ENCODE results near the gene RAMACL. TPM values are rescaled to one million over a fixed set of nuclear protein-coding genes. Genes with fewer than 3 reads are reported as not detected.

The RAMACL gene
- total and polyA plus RNA-seq, 12 donors, result 0.20 to 2.4 (median 0.63) TPM

GRCh38 chr6:166551754-166552495 lies 34.6 kb downstream of the RAMACL start:
- TF ChIP-seq, protein P1, sequence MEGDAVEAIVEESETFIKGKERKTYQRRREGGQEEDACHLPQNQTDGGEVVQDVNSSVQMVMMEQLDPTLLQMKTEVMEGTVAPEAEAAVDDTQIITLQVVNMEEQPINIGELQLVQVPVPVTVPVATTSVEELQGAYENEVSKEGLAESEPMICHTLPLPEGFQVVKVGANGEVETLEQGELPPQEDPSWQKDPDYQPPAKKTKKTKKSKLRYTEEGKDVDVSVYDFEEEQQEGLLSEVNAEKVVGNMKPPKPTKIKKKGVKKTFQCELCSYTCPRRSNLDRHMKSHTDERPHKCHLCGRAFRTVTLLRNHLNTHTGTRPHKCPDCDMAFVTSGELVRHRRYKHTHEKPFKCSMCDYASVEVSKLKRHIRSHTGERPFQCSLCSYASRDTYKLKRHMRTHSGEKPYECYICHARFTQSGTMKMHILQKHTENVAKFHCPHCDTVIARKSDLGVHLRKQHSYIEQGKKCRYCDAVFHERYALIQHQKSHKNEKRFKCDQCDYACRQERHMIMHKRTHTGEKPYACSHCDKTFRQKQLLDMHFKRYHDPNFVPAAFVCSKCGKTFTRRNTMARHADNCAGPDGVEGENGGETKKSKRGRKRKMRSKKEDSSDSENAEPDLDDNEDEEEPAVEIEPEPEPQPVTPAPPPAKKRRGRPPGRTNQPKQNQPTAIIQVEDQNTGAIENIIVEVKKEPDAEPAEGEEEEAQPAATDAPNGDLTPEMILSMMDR (IDR thresholded peaks at IDR 0.05), result no peak
- WGBS, 2 donors, result 89 to 93% methylated on average over 16 of the region's 16 CpGs
- H3K4me3 ChIP-seq, result no peak overlapping the region
- H3K4me1 ChIP-seq, result peaks cover 10 to 47% (median 40%) of the 10 kb centered on the region in 9 donors
- peak overlapping the region in 4 of 10 donors; percentile 62 to 87 (median 81) for H3K27ac ChIP-seq
- intact Hi-C loops (cut with DNase I), result loop anchor here in 1 of 10 donors (5.0 kb wide), 1 partner anchor 70 kb away; no protein-coding TSS in a partner anchor
- no peak for DNase-seq
- H3K36me3 ChIP-seq, result peaks cover 0 to 10% (median 0%) of the 10 kb centered on the region in 9 donors
- ATAC-seq, result no peak
- H3K27me3 ChIP-seq, result no peaks in the 10 kb centered on the region
- no peaks in the 10 kb centered on the region for H3K9me3 ChIP-seq

GRCh38 chr6:166546653-166547052 lies 39.8 kb downstream of the RAMACL start:
- 96 to 99% methylated on average over 6 of the region's 6 CpGs for WGBS, 2 donors
- TF ChIP-seq, protein P1 (IDR thresholded peaks at IDR 0.05), result no peak
- Histone ChIP-seq H3K4me3 (no peak overlapping the region), H3K27me3 (no peaks in the 10 kb centered on the region), H3K27ac (no peak overlapping the region), H3K4me1 (peaks cover 0 to 17% (median 9%) of the 10 kb centered on the region in 9 donors), H3K9me3 (no peaks in the 10 kb centered on the region), H3K36me3 (peaks cover 0 to 23% (median 0%) of the 10 kb centered on the region in 9 donors)
- ATAC-seq, result no peak
- intact Hi-C loops (cut with DNase I), result loop anchor here in 1 of 10 donors (10.0 kb wide), 1 partner anchor 52 kb away; no protein-coding TSS in a partner anchor
- DNase-seq, result no peak

GRCh38 chr6:166545156-166546034 lies 41.1 kb downstream of the RAMACL start:
- 93 to 94% methylated on average over 19 of the region's 19 CpGs for WGBS, 2 donors
- no peaks in the 10 kb centered on the region for H3K9me3 ChIP-seq
- DNase-seq (no peak), ATAC-seq (no peak)
- H3K4me3 ChIP-seq, result no peak overlapping the region
- intact Hi-C loops (cut with DNase I), result loop anchor here in 1 of 10 donors (10.0 kb wide), 1 partner anchor 51 kb away; no protein-coding TSS in a partner anchor
- H3K36me3 ChIP-seq, result peaks cover 0 to 23% (median 0%) of the 10 kb centered on the region in 9 donors
- no peaks in the 10 kb centered on the region for H3K27me3 ChIP-seq
- no peak overlapping the region for H3K27ac ChIP-seq
- H3K4me1 ChIP-seq, result peaks cover 0 to 28% (median 20%) of the 10 kb centered on the region in 9 donors
- TF ChIP-seq, protein P1 (IDR thresholded peaks at IDR 0.05), result no peak

GRCh38 chr6:166544296-166544605 lies 42.2 kb downstream of the RAMACL start:
- DNase-seq, result no peak
- TF ChIP-seq, protein P1 (IDR thresholded peaks at IDR 0.05), result no peak
- H3K4me3 ChIP-seq, result no peak overlapping the region
- no peak for ATAC-seq
- 95 to 97% methylated on average over 10 of the region's 10 CpGs for WGBS, 2 donors
- peaks cover 0 to 18% (median 0%) of the 10 kb centered on the region in 9 donors for H3K36me3 ChIP-seq
- H3K27ac ChIP-seq, result no peak overlapping the region
- intact Hi-C loops (cut with DNase I), result loop anchor here in 2 of 10 donors (5.0 to 10.0 kb wide), 2 partner anchors 49 to 83 kb away; partner anchors contain the start of gene RPS6KA2 (in 1 of the 2)
- peaks cover 0 to 38% (median 25%) of the 10 kb centered on the region in 9 donors for H3K4me1 ChIP-seq
- H3K27me3 ChIP-seq, result no peaks in the 10 kb centered on the region
- H3K9me3 ChIP-seq, result no peaks in the 10 kb centered on the region

All from heart right ventricle (tissue), 16 donors.